Stimulated activated CD4-positive, alpha-beta T cell treated with anti-CD3 and anti-CD28 coated beads, TNF-alpha, amount 100 ng/mL, for 24 hours (primary cell): ENCODE measurements around the gene STK25.
"Not testable (repeated sequence)": the region's sequence is repeated elsewhere in the genome, so short reads cannot be mapped to it uniquely, and the experiment has no call there.

Experiments used
- DNase-seq, 3 experiments: peaks; one replicate each; pipeline ENCODE4 v3.0.0-alpha.2; 2020; ENCODE audit warnings: low read depth in 3 of 3

STK25 gene

DNA sequence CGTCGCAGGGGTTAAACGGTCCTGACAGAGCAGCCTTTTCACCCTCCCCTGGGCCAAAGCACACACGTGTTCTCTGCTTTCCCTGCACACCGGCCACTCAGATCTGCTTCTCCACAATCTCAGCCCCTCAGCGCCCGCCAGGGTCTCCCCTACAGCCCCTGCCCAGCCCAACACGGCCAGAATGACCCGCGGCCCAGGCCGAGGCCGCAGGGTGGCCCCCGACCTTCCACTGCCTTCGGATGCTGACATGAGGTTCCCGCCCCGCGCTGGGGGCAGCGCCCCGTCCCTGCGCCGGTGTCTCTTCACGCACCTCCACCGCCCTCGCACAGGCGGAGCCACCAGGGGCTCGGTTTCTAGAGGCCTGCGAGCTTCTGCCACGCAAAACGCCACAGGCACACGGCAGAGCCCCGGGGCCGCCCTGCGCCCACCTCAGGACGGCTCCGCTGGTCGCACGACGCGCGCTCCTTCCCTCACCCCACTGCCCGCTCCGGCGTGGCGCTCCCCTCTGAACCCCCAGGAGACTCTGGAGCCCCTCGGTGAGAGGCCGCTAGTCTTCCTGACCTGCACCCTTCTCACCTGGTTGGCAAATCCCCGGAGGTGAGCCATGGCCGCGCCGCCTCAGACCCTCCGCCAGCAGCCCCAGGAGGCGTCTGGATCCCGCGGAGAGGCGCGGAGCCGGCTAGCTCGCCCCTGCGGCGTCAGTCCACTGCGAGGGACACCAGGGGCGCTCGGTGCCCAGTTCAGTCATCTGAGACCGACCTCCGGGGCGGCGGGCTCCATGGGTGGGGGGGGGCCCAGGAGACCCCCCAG lies 749 bp downstream of the STK25 start:
- DNase-seq, result peak; percentile 4 to 22 (median 5)

DNA sequence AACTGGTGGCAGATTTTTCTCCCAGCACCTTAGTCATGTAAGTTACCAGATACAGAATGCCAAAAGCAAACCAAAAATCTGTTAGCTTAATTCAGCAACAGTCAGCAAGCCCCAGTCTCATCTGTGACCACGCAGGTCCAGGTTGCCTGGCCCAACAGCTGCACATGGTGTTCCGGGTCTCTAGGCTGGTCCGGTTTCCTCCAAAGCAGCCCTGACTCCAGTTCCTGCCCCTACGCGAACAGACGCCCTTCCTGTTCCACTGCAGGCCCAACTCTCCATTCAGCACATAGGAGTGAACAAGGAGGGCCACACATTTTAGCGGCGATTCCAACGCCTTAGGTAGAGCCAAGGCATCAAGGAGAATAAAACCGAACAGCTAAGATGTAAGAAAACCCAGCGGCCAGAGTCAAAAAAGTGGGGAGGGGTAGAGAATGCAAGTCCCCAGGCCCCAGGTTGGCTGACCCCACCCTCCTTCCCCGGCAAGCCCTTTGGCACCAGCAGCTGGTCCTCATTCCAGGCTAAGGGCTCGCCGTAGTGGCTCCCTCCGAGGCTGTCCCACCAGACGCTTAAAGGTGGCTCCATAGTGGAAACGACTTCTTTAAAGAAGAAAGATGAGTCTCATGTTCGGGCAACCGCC lies 1.5 kb downstream of the STK25 start:
- no peak for DNase-seq

DNA sequence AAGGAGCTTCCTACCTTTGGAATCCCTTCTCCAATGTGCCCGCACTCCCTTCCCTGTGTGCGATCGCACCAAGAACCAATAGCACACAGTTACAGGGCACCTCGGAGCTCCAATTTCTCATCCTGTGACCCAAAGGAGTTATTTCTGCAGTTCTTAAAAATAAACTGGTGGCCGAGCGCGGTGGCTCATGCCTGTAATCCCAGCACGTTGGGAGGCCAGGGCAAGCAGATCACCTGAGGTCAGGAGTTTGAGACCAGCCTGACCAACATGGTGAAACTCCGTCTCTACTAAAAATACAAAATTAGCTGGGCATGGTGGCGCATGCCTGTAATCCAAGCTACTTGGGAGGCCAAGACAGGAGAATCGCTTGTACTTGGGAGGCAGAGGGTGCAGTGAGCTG lies 2.1 kb downstream of the STK25 start:
- not testable (repeated sequence) for DNase-seq

DNA sequence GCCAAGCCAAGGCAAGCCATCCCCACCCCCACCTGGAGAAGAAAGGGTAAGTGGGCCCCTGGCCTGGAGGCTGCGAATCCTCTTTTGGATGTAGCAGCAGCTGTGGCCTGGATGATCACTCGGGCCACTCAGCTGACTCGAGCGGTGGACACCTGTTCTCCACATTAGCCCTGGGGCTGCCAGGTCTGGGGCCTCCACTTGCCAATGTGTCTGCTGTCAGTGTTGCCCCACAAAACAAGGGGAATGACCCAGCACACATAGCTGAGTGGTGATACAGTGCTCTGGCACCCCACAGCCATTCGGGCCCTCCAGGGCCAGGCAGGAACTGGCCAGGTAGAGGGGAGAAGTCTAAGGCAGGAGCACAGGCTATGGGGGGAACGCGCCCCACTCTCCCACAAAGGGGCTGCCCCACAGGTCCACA lies 2.6 kb downstream of the STK25 start:
- DNase-seq, result no peak

DNA sequence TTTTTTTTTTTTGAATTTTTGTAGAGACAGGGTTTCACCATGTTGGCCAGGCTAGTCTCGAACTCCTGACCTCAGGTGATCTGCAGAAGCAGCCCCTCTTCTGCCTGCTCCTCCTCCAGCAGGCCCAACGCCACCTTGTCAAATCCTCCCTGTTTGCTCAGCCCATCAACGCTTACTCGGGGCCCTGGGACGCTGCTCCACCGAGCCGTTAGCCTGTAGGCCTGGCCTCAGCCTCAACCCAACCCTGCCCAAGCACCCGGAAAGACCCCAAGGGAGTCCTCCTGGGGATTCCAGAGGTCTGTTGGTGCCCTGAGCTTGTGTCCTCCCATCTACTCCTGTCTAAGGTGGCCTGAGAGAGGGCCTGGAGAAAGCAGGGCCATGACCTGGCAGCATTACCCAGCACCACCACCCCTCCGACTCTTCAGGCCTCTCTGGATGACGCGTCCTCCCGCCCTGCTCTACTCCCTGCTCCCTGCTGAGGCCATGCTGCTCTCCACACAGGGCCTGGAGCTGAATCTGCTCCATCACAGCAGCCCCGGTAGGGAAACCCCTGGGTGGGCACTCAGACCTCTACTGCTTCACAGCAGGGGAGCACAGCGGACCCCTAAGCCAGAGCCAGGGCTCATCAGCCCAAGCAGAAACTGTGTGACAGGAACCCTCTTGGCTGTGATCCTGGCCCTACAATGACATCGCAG lies 3.2 kb downstream of the STK25 start:
- no peak for DNase-seq

DNA sequence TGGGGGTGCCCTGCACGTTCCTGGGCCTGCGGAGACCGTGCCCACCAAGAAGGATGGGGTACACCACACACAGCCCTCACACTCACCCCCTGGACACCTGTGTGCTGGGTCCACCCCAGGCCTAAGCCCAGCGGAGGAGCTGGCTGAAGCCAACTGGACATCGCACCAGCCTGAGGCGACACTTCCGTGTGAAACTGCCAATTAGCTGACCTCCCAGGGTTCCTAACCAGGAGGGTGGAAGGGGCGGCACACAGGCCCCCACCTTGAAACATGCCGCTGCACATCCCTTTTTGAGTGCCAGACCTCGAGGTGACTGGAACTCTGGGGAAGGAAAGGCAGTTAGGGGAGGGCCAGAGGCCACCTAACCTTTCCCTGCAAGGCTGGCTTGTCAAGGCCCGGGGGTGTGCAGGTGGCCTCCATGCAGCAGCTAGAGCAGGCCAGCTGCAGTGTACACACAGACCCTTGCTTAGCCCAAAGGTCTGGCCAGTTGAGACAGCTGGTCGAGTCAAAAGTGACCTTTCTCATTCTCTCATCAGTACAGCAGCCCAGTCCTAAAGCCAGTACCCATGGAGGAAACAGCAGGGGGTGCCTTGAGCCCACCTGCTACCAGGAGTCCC lies 4.5 kb downstream of the STK25 start:
- DNase-seq, result no peak

DNA sequence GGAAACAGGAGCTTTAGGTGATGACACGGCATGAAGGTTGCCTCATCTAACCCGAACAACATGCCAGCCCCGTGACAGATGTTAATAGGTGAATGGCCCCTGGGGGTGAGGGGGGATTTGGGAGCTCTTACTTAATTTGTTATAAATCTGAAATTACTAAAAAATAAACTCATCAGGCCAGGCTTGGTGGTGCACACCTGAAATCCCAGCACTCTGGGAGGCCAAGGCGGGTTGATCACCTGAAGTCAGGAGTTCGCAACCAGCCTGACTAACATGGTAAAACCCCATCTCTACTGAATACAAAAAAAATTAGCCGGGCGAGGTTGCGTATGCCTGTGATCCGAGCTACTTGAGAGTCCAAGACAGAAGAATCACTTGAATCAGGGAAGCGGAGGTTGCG lies 6.1 kb downstream of the STK25 start:
- no peak for DNase-seq

DNA sequence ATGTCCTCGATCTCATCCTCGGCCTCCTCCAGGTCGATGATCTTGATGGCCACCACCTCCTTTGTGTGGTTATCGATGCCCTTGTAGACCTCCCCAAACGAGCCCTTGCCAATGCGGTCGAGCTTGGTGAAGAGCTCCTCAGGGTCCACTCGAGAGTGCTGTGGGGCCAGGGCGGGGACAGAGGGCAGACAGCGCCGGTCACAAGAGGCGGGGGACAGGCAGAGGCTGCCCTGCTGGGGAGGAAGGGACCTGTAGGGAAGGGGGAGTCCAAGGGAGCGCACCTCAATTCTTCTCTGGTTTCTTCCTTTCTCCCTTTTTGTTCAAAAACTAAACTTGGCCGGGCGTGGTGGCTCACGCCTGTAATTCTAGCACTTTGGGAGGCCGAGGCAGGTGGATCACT lies 6.8 kb downstream of the STK25 start:
- DNase-seq, result no peak

DNA sequence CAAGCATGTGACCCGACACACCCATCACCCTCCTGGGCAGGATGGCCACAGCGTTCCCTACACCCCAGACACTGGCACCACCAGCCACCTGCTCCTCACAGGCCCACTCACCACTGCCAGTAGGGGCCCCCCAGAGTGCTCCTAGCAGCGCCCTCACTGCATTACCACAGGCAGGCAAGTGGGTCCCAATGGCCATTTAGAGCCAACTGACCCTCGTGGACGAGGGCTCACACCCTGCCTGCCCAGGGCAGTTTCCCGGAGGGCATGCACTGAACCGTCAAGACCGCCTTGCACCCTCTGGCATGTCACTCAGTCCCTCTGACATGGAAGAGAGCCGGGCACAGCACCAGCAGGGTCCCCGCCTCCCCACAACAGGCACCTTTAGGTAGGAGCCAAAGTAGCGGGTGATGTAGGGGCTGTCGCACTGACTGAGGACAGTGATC lies 7.3 kb downstream of the STK25 start:
- no peak for DNase-seq

DNA sequence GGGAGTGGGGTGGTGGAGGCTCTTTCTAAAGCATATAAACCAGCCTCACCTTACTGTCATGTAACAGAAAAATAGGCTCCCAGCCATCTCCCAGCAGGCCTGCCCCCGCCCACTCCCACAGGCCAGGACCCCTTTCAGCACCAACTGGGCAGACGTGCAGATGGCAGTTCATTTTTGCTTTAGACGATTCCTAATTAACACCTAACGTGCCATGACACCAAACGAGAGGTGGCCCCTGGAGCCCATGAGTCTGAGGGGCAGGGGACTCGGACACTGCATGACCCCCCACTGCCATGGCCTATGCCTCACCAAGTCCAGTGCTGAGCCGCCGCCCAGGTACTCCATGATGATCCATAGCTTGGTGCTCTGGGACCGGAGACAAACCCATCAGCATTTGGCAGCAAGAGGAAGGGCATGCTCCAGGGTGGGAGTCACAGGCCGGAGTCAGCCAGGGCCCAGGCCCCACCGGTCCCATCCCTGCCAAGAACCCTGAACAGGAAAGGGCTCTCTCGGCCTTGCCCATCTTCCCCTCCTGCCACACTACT lies 7.9 kb downstream of the STK25 start:
- no peak for DNase-seq

DNA sequence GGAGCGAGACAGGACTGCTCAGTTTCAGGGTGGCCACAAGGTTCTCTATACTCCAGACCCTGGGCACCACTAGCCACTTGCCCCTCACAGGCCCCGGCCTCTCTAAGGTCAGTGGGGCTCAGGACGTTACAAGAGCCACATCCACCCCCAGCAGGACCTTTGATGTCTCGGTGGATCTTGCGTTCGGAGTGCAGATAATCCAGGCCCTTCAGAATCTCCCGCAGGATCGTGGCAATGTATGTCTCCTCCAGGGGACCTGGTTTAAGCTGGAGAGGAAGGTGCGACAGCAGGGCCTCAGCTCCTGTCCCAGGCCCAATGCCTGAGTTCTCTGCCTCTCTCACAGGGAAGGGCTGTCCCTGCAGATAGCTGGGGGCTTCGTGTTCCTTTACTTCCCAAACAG lies 8.4 kb downstream of the STK25 start:
- DNase-seq, result no peak

DNA sequence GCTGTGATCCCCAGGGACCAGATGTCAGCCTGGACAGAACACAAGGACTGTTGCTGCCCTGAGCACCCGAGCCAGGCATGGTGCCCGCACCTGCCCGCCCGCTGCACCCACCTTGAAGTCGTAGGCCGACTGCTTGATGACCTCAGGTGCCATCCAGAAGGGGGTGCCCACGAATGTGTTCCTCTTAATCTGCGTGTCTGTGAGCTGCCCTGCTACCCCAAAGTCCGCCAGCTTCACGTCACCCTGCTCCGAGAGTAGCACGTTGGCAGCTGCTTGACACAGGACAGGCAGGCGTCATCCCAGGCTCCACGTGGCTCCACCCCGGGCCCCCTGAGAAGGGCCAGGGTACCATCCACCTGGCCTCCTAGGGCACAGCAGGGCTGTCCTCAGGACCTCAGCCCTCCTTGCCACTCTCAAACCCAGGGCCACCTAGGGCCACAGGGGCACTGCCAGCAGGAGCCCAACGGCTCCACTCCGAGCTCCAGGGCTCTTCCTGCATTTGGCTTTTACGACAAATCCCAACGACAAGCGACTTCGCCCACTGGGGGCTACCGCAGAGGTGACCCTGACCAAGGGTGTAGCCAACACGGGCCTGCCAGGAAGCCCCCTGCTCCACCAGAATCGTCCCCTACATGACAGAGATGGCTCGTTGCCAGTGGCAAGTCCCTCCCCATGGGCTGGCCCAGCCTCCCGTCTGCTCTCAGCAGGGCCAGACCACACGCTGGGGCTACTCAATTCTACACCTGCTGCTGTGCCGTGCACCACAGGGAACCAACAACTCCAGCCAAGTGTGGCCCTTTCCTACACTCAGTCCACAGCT lies 9.0 kb downstream of the STK25 start:
- no peak for DNase-seq

DNA sequence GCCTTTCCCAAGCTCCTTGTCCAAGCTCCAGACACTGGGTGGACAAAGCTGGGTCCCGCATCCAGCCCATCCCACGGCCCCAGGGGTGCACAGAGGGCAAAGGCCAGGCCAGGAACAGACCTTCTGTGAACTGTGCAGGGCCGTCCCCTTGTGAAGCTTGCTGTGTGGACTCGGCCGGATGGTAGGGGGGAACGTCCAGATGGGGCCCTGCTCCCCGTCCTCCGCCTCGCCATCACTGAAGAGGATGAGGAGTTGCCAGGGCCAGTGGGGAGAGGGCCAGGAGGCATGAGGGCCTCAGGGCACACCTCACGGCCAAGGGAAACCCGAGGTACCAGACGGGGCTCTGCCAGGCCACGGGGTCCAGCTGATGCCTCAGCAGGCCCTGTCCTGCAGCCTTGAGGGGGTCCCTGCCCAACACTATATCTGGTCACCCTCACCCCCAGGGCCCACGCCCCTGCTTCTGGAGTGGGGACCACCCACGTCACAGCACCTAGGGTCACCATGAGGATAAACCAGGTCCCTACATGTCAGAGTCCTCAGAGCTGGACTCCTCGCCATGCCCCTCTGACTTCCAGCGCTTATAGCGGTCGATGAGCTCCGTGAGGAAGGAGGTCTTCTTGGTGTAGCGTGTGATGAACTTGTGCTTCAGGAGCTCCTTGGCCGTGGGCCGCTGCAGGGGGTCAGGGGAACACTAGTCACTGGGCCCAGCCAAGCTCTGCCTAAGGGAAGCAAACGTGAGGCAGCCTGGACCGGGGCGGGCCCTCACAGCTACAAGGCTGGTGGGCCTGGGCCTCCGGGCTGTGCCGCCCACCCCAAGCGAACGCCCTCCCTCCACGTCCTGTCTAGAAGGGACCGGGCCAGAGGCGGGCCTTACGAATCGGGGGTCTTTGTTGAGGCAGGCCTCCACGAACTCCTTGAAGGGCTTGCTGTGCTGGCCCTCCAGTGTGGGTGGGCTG lies 10.0 kb downstream of the STK25 start:
- DNase-seq, result no peak

DNA sequence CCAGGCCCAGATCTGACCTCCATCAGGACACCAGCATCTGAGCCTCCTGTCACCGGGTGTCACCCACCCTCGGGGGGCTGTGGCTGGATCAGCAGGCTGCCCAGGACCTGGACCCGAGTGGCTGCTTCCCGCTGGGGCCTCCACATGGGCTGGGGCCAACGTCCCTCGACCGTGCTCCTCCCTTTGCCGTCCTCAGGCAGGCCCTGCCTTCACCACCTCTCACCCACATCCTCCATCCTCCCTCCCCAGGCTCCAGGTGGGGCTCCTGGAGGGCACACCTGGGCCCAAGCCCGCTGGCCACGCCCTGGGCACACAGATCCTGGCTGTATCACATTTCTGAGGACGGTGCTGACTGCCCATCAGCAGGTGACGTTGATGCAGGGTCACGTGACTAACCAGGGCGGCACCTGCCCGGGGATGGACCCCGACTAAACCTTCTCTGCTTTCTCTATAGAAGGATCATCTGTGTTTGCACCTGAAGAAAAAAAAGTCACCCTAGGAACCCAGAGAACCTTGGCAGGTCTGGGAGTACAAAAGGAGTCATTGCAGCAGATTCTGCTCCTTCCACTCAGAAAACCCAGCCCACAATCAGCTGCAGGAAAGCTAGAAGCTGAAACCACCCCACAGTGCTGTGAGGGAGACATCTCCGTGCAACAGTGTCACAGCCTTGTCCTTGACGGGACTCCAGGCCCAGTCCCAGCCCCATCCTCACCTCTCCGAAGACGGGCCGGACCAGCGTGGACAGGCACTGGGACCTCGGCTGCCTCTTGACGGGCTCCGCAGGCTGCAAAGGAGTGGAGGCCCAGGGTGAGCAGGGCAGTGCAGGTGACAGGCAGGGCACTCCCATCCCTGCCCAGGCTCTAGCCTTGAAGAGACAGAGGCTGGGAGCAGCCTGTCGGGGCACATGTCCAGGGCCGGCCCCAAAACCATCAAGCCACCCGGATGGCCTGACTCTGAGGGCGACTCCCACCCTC lies 11.2 kb downstream of the STK25 start:
- DNase-seq, result no peak

DNA sequence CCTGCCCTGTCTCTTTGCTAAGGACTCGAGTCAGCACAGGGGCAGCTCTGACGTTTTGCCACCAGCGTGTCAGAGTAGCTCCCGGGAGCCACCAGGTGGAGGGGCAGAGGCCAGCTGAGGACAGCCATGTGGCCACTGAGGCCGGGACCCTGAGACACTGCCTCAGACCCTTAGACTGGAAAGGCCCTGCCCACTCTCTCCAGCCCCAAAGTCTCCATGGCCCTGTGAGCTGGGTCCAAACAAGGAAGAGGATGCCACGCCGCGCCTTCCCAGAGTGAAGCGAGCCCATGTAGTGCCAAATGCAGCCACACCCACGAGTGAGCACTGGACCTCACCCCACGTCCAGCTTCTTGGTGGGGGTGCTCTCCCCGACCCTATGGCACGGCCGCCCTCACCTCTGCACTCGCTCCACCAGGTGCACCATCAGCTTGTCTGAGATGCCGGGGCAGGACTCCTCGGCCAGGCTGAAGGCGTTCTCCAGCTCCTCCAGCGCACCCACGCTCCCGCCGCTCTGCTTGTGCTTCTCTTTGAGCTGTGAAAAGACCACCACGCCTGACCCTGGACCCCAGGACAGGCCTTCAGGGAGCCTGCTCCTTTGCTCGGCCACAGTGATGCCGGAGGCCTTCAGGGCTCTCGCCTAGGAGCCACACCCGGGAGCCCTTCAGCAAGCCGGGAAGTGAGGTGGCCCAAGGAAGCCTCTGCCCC lies 12.2 kb downstream of the STK25 start:
- DNase-seq, result no peak

DNA sequence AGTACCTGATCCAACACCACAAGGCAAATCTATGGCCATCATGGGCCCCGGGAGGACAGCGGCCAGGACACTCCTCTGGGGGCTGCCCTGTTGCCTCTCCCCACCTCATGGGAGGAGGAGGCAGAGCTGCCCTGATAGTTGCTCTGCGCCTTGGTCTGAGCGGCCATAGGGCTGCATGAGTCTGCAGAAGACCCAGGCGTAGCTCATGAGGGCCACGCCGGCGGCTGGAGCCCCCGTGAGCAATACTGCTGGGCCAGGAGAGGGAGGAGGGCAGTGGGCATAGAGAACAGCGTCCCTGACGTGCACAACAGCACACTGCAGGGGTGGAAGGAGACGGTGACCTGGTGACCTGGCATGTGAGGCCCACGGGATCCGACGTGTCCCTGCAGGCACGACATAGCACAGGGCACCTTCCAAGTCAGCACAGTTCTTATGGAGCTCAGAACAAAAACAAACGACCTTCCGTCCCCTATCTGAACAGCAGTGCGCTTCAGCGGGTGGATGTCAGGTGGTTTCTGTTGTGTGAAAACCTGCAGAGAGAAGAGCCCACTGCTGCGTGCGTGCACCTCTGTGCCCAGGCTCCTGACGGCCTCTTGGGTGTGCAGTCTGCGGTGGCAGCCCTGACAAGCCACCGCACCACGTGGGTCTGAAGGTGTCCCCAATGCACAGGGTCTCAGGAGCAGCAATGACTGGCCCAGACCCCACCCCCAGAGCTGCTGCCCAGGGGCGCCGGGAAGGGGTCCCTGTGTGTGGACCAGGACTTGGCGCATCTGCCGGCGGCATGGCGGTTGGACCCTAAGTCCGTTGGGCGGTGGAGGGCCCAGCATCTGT lies 13.0 kb downstream of the STK25 start:
- DNase-seq, result no peak

DNA sequence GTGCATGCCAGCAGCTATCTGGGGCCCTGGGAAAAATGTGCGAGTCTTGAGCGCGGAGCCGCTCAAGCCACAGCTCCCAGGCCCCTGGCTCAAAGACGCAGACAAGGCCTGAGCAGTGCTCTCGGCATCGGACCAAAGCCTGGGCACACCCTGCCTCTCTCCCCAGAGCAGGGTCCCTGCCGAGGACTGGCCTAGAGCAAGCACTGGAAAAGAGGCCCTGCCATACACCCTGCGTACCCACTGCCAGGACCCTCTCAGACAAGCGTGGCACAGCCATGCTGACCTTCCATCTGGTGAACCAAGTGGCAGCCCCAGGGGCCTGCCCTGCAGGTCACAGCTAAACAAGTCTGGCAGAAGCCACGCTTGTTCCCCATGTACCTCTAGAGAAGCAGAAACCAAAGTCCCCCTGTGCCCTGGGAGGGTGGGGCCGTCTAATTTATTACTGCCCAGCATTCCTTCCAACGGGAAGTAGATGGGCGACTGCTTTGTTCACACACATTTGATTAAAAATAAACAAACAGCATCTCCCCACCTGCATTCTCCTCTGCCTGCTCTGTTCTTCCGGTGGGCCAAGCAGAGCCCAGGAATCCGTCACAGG lies 14.0 kb downstream of the STK25 start:
- DNase-seq, result no peak
